SKM-1 (cell line): ENCODE data around the gene SUN5.

Source experiments
- DNase-seq: peaks from one replicate; lab custom pipeline; 2025; ENCODE audit not compliant: unreplicated experiment; lab: John Stamatoyannopoulos, UW

The SUN5 gene

DNA sequence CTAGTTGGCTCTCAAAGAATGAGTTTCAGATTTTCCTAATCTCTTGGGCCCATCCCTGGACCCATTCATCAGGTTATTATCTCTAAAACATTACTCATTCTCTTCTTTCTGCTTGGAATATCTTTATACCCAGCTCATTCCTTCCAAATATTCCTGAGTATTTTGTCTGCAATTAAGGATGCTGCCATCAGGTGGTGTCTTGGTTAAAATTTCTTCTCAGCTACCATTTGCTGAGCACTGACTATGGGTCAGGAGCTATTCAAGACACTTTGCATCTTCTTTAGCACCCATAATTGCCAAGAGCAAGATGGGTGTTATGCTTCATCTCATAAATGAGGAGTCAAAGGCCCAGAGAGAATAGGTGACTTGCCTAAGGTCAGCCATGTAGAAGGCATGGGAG, 8.4 kb downstream of the SUN5 start:
- no peak for DNase-seq

DNA sequence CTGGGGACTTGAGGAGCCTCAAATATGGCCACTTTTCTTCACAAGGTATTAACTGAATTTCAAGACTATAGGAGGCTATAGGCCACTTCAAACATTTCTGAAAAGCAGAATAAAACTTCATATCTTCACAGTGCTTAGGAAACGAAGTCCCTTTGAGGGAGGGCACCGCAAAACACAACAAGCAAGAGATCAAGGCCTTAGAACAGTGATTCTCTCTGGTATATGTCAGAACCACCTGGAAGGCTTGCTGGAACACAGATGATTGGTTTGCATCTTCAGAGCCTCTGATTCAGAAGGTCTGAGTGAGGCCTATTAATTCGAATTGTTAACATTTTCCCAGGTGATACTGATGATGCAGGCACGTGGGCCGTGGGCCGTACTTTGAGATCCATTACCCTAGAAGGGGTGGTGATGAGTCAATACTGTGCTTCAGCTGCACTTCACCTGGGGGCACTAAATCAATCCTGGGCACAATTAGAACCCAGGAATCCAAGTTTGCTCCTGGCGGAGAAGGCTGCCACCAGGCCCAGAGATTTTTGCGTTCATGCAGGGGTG, 10.7 kb downstream of the SUN5 start:
- no peak for DNase-seq

DNA sequence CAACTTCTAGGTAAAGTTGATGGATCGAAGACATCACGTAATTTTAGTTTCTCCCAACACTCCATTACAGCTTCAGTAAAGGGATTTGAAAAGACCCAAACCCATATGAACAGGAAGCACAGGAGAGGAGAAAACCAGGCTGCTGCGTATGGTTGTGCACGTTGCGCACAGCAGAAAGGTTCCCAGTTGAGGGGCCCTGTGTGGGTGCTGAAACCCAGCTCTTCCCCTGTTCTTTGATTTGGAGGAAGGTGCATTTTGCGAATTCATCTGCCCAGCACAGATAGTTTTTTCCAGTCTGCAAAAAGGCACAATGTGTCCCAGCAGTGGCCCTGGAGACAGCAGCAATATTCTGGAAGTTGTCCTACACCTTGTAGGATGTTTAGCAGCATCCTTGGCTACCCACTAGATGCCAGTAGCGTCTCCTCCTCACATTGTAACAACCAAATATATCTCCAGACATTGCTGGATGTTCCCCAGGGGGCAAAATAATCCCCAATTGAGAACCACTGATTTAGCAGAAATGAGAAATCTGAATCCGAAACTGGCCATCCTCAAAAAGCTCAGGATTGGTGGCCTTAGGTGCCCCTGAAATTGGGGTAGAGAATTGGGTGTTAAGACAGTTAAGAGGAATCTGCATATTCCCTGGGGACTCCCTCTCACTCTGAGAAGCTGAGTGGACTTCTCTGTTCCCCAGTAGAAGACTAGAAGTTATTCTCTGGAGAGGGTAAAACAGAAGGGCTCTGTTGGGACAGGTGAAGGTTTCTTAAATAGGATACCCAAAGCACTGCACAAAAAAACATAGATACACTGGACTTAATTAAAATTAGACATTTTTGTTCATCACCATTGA, 12.2 kb downstream of the SUN5 start:
- no peak for DNase-seq

DNA sequence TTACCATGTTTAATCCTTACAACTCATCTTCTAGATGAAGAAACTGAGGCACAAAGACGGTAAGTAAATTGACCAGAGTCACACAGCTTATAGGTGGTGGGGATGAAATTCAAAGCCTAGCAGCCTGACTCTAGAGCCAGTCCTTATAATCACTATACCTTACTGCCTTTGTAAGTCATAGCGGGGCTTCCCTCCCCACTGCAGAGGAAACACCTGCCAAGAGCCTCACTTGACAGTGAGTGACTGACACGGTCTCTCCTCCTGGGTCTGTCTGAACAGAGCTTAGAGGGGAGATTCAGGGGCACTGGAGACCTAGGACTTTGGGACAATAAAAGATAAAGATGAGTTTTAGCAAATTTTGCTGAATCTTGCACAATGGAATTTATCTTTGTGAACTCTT, 12.8 kb downstream of the SUN5 start:
- no peak for DNase-seq

DNA sequence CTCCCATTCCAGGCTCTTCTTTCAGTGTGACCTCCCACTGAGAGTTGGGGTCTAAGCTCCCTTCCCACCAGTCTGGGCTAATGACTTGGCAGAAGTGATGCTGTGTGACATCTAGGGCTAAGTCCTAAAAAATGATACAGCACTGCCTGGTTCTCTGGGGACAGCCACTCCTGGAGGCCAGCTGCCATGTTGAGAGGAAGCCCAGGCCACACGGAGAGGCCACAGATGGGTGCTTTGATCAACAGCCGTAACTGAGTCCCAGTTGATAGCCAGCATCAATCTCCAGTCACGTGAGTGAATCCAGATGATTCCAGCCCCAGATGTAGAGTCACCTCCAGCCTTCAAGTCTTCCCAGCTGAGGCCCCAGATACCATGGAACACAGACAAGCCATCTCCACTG, 13.8 kb downstream of the SUN5 start:
- DNase-seq: no peak

DNA sequence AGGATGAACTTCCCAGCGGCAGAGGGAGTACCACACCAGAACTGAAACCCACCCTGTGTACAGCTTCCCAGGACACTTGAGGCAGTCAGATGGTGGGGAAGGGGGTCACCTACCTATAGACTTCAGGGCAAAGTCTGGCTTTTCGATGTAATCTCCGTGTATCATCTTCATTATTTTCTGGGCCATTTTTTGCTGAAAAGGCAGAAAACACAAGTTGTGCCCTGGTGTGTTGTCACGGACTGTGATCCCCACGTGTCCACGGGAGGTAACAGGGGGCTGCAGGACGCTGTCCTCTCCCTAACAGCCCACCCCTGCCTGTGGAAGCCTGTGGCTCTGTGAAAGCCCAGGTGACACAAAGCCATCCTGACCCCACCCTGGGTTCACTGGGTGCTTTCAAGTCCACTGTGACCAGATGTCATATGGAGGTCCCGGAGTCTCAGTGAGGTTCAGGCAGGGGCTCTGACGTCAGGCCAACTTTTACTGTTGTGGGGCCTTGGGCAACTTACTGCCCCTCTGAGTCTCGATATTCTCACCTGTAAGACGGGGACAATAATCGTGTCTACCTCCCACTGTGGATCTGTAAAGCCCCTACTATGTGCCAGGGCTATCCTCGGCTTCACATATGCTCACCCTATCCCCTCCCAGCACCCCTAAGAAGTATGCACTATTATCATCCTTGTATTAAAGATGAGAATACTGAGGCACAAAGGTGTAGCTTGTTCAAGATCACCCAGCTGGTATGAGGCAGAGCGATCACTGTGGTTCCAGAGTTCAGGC, 14.5 kb downstream of the SUN5 start:
- DNase-seq: no peak

DNA sequence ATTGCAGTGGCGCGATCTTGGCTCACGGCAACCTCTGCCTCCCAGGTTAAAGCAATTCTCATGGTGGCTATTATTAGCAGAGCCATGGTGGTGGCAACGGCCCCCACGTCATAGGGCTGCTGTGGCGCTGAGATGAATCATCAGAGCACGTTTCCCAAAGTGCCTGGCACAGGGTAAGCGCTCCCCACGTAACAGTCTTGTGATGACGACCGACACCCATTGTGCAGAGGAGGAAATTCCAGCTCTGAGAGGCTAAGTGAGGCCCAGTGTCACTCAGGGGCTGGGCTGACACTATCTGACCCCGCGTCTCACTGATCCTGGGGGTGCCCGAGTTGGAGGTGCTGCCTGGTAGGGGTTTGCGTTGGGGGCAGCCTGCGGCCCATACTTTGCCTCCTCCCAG, 16.2 kb downstream of the SUN5 start:
- DNase-seq: no peak

DNA sequence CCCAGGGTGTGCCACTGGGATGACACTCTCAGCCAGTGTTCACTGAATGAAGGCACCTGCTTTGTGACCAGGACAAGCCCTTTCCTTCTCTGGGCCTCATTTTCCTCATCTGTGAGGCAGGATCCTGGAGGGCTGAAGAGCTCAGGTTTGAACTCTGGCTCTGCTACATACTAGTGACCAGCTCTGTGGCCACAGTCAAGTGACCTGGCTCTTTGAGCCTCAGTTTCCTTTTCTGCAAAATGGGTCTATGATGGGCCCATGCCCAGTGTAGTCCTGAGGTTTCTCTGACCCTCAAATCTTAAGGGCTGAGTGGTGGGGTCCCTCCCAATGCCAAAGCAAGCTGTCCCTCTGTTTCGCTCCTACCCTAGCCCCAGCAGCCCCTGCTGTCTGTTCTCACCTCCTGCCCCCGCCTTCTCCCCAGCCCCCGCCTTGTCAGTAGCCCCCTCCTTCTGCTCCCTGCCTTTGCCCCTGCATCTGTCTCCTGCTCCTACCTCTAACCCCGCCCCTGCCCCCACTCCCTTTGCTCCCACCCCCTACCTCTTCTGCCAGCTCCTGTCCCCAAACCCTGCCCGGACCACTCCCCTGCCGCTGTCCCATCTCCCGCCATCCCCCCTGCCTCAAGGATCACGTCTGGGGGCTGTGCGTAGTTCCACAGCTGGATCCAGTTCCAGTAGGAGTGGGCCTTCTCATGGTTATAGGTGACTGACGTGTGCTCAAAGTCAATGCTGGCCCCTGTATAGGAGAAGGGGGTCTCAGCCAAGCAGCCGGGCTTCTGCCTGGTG, 17.0 kb downstream of the SUN5 start:
- DNase-seq: no peak

DNA sequence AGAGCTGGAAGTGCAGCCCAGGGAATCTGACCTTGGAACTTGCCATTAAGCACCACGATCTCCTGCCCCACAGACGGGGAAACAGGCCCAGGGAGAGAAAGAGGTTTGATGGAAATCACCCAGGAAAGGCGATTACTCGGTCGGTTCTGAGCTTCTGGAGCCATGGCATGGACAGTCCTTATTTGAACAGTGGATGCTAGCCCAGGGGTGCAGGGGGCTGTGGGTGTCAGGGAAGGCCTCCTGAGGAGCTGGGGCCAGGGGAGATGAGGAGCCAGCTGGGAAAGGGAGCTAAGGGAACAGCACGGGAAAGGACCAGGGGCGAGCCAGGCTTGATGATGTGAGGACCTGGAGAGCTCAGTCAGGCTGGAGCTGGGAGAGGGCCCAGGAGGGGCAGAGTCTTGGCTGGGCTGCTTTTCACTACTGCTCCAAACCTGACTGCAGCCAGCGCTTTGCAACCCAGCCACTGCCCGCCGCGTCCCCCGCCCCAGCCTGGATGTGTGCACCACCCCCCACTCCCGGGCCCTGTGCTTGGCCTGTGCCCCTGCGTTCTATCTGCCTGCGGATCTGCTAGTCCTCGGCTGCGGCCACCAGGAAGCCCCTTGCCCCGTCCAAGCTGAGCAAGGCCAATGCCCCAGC, 17.8 kb downstream of the SUN5 start:
- no peak for DNase-seq

DNA sequence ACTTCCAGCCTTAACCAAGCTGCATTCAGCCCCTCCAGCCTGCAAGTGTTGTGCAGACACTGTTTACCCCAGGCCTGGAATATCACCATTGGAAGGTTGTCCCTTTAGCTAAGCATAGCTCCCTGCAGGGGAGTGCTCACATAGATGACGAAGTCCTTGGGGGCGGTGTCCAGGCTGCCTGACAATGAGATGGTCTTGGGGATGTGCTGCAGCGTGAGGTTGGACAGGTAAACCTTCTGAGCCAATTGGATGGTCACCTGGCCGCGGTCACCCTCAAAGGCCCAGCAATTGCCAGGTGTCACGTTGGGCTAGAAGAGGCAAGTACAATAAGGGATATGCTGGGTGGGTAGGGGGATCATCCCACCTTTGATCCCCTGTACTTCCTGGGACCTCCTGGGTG, 18.6 kb downstream of the SUN5 start:
- DNase-seq: no peak

DNA sequence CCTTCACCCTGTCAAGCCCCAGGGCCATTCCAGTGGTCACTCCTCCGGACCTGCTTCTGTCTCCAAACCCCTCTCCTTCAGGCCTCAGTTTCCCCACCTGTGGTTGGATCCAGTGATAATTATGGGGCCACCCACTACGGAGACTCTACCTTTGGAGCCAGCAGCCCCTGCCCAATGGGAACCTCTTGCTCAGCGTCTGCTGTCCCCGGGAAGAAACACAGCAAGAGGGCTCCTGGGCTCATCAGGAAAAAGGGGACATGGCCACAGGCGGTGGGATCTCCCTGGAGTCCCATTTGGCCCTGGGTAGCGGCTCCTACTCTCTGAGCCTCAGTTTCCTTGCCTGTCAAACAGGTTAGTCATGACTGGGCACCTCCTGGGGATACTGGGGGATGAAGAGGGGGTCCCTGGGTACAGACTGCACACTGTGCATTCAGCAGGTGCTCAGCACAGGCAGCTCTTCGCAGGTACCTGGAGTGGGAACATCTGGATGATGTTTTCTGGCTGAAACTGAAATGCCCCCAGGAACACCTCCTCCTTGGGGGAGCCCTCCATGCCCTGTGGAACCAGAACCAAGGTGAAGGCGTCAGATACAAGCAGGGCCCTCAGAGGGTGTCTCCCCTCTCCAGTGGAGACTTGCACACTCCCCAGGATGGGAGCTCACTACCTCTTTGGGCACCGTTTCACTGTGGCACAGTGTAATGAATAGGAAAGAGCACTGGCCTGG, 19.4 kb downstream of the SUN5 start:
- no peak for DNase-seq

DNA sequence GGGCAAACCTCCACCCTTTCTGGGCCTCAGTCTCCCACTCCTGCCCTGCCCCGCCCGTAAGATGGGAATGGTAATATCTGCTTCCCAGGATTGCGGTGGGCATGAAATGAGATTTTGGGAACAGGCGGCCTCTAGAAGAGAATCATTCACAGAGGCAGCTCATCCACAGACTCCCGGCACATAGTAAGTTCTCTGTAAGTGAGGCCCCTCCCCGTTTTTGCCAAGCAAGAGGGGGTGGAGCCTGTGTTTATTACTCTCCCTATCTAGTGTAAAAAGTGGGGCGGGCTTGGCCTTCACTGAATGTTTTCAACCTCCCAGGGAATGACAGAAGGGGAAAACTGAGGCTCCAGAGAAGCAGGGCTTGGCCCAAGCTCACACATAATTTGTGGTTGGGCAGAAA, 20.0 kb downstream of the SUN5 start:
- no peak for DNase-seq

DNA sequence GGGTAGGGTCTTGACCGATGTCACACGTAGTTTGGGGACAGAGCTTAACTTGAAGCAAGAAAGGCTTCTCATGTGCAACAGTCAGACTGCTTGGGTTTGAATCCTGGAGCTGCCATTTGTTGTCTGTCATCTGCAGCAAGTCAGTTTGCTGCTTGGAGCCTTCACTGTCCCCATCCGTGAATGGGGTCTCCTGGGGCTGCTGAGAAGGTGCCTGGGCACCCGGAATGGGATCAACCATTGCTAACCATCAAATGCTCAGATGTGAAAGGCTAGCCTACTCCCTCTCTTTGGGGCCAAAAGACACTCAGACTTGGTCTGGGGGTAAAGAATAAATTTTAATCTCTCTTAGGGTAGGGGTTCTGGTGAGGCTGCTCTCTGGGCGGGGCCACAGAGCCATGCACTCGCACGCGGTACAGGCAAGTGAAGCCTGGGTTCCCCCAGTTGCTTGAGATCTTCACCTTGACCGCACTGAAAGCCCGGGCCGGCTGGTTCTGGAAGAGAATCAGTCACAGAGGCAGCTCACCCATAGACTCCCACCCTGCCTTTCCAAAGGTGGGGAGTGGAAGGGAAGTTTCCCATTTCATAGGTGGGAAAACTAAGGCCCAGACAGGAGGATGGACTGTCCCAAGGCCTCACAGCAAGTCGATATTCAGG, 20.6 kb downstream of the SUN5 start:
- DNase-seq: no peak

DNA sequence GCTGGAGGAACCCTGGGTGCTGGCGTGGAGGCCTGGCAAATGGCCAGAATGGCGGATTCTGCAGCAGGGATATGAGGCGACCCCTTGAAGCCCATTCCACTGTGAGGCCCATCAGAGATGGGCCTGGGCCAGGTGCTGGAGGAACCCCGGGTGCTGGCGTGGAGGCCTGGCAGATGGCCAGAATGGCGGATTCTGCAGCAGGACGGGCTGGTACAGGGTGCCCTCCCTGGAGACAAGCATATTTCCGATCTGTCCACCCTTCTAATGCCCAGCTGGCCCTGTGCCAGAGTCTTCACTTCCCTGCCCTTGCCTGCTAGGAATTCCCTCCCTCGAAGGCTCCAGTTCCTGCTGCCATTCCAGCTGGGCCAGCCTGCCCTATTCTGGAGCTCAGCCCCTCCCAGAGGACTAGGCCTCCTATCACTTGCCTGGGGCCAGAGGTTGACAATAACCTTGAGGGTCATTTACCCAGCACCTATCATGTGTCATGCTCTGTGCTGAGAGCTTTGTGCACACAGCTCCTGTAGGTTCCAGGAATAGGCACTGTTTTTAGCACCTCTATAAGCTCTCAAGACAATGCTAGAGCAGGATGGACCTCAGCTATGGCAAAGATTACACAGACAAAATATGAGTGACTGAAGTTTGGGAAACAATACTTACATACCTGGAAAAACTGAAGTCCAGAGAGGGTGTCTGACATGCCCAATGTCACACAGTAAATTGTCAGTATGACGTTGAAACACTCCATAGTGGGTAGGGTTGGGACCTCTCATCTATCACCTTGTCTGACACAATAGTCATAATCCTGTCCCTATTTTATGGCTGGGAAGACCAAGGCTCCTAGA, 21.4 kb downstream of the SUN5 start:
- DNase-seq: no peak

DNA sequence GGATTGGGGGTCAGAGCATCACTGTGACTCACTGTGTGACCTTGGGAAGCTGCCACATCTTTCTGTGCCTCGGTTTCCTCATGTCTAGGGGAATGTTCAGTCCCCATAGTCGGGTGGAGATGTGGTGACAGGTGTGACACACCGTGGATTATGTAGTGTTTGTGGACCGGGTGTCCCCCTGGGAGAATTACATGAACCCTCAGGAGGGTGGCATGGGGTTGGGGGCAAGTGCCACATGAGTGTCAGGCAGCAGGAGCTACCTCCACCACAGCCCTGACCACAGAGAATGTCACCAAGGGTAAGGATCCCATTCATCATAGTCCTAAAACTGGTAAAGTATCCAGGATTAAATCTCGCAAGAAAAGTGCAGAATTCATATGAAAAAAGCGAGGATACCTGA, 23.2 kb downstream of the SUN5 start:
- no peak for DNase-seq

DNA sequence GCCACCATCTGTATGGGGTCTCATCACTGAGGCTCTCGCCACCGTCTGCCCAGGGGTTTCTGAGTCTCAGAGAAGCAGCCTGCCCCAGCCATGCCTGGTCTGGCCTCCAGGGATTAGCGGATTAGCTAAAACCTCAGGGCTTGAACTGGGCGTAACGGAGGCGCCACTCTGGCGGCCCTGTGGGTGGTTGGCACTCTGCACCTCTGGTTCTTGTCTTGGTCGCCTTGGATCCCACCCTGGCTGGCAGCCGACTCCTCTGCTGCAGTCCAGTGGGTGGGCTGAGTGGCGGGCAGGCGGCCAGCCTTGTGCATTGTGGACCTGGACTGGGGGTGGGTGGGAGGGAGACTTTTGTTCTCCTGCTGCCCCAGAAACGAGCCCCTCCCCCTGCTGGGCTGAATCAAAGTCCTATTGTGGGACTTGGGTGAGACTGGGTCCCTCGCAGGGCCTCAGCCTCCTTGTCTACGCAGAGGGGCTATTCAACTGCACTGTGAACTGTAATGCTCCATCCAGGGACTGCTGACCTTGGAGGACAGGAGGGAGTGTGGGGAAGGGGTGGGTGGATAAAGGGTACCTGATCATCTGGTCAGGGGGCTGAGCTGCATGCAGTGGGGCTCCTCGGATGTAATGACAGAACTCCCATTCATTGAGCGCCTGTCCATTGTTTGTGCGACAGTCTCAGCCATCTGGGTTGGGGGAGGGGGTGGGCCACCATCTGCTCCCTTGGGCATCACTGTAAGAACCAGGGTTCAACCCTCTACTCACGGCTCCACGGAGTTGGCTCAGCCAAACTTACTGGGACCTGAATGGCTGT, 23.9 kb downstream of the SUN5 start:
- no peak for DNase-seq

DNA sequence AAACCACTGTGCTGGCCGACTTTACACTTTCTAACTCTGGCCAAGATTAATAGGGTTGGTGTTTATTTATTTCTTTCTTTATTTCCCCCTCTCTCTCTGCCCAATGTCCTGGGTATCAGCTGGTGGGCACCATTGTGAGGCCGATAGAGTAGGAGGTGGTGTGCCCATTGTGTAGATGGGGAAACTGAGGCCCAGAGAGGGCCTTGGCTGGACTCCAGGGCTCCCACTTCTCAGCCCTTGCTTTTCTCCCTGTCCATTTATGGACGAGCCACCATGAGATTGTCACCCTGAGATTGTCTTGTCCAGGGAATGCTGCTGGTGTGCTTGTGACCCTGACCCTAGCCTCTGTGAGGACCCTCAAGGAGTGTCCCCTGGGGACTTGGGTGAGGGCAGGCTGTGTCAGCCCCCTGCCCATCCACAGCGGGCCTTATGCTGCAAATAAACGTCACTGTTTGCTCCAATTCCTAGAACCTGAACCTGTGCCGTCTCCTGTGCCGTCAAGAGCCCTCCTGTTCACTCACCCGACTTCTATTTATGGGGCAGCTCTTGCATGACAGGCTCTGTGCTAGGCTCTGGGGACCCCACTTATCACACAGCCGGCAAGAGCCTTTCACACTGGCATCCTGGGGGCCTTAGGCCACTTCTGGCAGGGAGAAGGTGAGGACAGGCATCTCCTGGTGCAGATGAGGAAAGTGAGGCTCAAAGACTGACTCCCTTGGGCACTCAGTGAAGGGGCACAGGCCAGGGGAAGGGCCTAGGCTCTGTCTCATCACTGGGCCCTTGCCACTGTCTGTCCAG, 24.8 kb downstream of the SUN5 start:
- DNase-seq: no peak
